SH-SY5Y (cell line): ENCODE measurements around the gene PCGF2.

ENCODE experiments used
- GATA2 ChIP-seq: IDR thresholded peaks from 2 replicates; pipeline ENCODE4 v1.6.1; 2011; ENCODE audit warnings: mild to moderate bottlenecking, low read depth, low read length
- GATA3 ChIP-seq: IDR thresholded peaks from 2 replicates; pipeline ENCODE4 v1.6.1; 2011; ENCODE audit warnings: low read depth, mild to moderate bottlenecking, low read length, moderate library complexity

GRCh38 chr17:38749223-38750043 lies 1.3 kb upstream of the PCGF2 start:
- no peak for TF ChIP-seq GATA2
- TF ChIP-seq GATA3, result no peak
